ENCODE data around the gene C20orf173. TPM values are rescaled to one million over a fixed set of nuclear protein-coding genes. Genes with fewer than 3 reads are reported as not detected.

The C20orf173 gene
- total RNA-seq, 1 experiment from 2014 or later = not detected

DNA sequence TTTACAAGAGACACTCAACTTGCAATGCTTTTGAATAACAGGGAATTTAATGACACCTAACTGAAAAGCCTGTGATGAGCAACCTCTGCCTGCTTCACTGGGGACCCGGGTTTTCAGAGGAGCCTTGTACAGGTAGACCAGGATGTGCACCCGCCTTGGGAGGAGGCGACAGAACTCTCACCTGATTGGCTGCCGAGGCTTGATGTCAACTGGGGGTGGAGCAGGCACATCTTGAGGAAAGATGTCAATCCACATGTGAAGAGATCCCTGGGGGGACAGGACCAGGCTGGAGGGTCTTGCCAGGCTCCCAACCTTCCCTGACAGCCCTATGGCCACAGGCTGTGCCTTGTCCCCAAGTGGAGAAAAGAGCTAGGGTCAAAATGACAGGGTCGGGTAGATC is 32.2 kb upstream of the C20orf173 start:
- TF ChIP-seq ZNF263 (CRISPR knock-in tag; IDR thresholded peaks at IDR 0.05; ENCODE audit: low read depth) (no peak), MXD4 (CRISPR knock-in tag; IDR thresholded peaks at IDR 0.05; ENCODE audit: borderline replicate concordance) (no peak), ZNF416 (CRISPR knock-in tag; IDR thresholded peaks at IDR 0.05) (no peak), RORB (CRISPR knock-in tag; IDR thresholded peaks at IDR 0.05) (no peak), ZBTB21 (CRISPR knock-in tag; IDR thresholded peaks at IDR 0.05; ENCODE audit: borderline replicate concordance) (no peak)
- TF ChIP-seq, protein P1, sequence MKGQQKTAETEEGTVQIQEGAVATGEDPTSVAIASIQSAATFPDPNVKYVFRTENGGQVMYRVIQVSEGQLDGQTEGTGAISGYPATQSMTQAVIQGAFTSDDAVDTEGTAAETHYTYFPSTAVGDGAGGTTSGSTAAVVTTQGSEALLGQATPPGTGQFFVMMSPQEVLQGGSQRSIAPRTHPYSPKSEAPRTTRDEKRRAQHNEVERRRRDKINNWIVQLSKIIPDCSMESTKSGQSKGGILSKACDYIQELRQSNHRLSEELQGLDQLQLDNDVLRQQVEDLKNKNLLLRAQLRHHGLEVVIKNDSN (CRISPR knock-in tag; IDR thresholded peaks at IDR 0.05) = no peak
- TF ChIP-seq, protein P2, sequence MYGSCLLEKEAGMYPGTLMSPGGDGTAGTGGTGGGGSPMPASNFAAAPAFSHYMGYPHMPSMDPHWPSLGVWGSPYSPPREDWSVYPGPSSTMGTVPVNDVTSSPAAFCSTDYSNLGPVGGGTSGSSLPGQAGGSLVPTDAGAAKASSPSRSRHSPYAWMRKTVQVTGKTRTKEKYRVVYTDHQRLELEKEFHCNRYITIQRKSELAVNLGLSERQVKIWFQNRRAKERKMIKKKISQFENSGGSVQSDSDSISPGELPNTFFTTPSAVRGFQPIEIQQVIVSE (CRISPR knock-in tag; IDR thresholded peaks at IDR 0.05; ENCODE audit: borderline replicate concordance) = no peak
- TF ChIP-seq, protein P3, sequence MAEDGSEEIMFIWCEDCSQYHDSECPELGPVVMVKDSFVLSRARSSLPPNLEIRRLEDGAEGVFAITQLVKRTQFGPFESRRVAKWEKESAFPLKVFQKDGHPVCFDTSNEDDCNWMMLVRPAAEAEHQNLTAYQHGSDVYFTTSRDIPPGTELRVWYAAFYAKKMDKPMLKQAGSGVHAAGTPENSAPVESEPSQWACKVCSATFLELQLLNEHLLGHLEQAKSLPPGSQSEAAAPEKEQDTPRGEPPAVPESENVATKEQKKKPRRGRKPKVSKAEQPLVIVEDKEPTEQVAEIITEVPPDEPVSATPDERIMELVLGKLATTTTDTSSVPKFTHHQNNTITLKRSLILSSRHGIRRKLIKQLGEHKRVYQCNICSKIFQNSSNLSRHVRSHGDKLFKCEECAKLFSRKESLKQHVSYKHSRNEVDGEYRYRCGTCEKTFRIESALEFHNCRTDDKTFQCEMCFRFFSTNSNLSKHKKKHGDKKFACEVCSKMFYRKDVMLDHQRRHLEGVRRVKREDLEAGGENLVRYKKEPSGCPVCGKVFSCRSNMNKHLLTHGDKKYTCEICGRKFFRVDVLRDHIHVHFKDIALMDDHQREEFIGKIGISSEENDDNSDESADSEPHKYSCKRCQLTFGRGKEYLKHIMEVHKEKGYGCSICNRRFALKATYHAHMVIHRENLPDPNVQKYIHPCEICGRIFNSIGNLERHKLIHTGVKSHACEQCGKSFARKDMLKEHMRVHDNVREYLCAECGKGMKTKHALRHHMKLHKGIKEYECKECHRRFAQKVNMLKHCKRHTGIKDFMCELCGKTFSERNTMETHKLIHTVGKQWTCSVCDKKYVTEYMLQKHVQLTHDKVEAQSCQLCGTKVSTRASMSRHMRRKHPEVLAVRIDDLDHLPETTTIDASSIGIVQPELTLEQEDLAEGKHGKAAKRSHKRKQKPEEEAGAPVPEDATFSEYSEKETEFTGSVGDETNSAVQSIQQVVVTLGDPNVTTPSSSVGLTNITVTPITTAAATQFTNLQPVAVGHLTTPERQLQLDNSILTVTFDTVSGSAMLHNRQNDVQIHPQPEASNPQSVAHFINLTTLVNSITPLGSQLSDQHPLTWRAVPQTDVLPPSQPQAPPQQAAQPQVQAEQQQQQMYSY (CRISPR knock-in tag; IDR thresholded peaks at IDR 0.05) = 0 out of 2 replicates have a peak, but pooled peaks have one; percentile 30
- ChIA-PET POLR2A (no interaction called here), CTCF (interaction anchor here (0.5 to 2.6 kb wide), 5 partner anchors 12 to 125 kb away, joined by 3 to 8 read pairs (median 5); no protein-coding TSS in a partner anchor)
- H3K4me3 Mint-ChIP-seq = no peak overlapping the region
- peak; percentile 46 for ATAC-seq
- DNase-seq (ENCODE audit: low spot score) = peak; percentile 38
- H3K27ac Mint-ChIP-seq = no peak overlapping the region; the same call in 1 of the 2 replicates
- H3K36me3 Mint-ChIP-seq = peaks cover 9% of the 10 kb centered on the region
- H3K27me3 Mint-ChIP-seq (ENCODE audit: low read depth) = no peaks in the 10 kb centered on the region
- no peaks in the 10 kb centered on the region for H3K9me3 Mint-ChIP-seq
- peaks cover 14% of the 10 kb centered on the region; the same call in 1 of the 2 replicates for H3K4me1 Mint-ChIP-seq

DNA sequence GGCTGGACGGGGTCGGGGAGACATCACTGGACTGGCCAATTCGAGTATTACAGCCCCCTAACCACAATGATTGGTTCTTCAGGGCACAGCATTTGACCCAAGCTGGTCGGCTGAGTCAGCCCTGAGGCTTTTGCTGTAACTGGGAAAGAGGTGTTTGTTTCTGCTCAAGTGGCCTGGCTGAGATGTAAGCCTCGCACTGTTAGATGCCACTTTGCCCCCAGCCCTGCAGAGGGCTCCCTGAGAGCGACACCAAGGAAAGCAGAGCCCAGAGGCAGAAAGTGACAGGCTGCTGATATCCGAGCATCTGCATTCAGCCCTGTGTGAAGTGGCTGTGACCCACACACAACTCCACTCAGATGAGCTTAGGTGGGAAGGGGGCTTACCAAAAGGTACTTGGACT is 31.8 kb upstream of the C20orf173 start:
- Mint-ChIP-seq H3K27me3 (ENCODE audit: low read depth) (no peaks in the 10 kb centered on the region), H3K27ac (no peak overlapping the region; the same call in 1 of the 2 replicates), H3K4me1 (peaks cover 14% of the 10 kb centered on the region; the same call in 1 of the 2 replicates), H3K4me3 (no peak overlapping the region), H3K9me3 (no peaks in the 10 kb centered on the region), H3K36me3 (peaks cover 12% of the 10 kb centered on the region)
- DNase-seq (ENCODE audit: low spot score) (peak; percentile 60), ATAC-seq (peak; percentile 82)
- TF ChIP-seq NFYB (CRISPR knock-in tag; conservative IDR thresholded peaks at IDR 0.05; ENCODE audit: low read depth) = no peak
- no peak for TF ChIP-seq JAZF1 (CRISPR knock-in tag; IDR thresholded peaks at IDR 0.05)
- TF ChIP-seq NR3C1 (CRISPR knock-in tag; conservative IDR thresholded peaks at IDR 0.05; ENCODE audit: low read depth) = no peak
- TF ChIP-seq, protein P3 (CRISPR knock-in tag; IDR thresholded peaks at IDR 0.05) = no peak
- no peak for TF ChIP-seq JUN (CRISPR knock-in tag; IDR thresholded peaks at IDR 0.05)
- no peak for TF ChIP-seq TCF7 (CRISPR knock-in tag; IDR thresholded peaks at IDR 0.05; ENCODE audit: low read depth)
- TF ChIP-seq, protein P4, sequence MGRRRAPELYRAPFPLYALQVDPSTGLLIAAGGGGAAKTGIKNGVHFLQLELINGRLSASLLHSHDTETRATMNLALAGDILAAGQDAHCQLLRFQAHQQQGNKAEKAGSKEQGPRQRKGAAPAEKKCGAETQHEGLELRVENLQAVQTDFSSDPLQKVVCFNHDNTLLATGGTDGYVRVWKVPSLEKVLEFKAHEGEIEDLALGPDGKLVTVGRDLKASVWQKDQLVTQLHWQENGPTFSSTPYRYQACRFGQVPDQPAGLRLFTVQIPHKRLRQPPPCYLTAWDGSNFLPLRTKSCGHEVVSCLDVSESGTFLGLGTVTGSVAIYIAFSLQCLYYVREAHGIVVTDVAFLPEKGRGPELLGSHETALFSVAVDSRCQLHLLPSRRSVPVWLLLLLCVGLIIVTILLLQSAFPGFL (CRISPR knock-in tag; IDR thresholded peaks at IDR 0.05; ENCODE audit: borderline replicate concordance) = no peak
- TF ChIP-seq, protein P5, sequence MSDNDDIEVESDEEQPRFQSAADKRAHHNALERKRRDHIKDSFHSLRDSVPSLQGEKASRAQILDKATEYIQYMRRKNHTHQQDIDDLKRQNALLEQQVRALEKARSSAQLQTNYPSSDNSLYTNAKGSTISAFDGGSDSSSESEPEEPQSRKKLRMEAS (CRISPR knock-in tag; IDR thresholded peaks at IDR 0.05) = no peak
- no peak for TF ChIP-seq ZNF232 (CRISPR knock-in tag; IDR thresholded peaks at IDR 0.05)
- TF ChIP-seq, protein P6, sequence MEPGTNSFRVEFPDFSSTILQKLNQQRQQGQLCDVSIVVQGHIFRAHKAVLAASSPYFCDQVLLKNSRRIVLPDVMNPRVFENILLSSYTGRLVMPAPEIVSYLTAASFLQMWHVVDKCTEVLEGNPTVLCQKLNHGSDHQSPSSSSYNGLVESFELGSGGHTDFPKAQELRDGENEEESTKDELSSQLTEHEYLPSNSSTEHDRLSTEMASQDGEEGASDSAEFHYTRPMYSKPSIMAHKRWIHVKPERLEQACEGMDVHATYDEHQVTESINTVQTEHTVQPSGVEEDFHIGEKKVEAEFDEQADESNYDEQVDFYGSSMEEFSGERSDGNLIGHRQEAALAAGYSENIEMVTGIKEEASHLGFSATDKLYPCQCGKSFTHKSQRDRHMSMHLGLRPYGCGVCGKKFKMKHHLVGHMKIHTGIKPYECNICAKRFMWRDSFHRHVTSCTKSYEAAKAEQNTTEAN (CRISPR knock-in tag; IDR thresholded peaks at IDR 0.05) = no peak
- TF ChIP-seq, protein P7, sequence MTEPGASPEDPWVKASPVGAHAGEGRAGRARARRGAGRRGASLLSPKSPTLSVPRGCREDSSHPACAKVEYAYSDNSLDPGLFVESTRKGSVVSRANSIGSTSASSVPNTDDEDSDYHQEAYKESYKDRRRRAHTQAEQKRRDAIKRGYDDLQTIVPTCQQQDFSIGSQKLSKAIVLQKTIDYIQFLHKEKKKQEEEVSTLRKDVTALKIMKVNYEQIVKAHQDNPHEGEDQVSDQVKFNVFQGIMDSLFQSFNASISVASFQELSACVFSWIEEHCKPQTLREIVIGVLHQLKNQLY (CRISPR knock-in tag; IDR thresholded peaks at IDR 0.05) = no peak
- TF ChIP-seq ZNF121 (CRISPR knock-in tag; IDR thresholded peaks at IDR 0.05) = no peak
- no peak for TF ChIP-seq HMGA2 (CRISPR knock-in tag; IDR thresholded peaks at IDR 0.05)
- TF ChIP-seq NFATC4 (CRISPR knock-in tag; IDR thresholded peaks at IDR 0.05) = no peak
- TF ChIP-seq ZNF423 (CRISPR knock-in tag; IDR thresholded peaks at IDR 0.05) = no peak
- TF ChIP-seq ZNF671 (CRISPR knock-in tag; IDR thresholded peaks at IDR 0.05) = no peak
- ChIA-PET CTCF (interaction anchor here (0.9 to 2.6 kb wide), 7 partner anchors 12 to 393 kb away, joined by 3 to 8 read pairs (median 5); no protein-coding TSS in a partner anchor), POLR2A (no interaction called here)
